NB4 (cell line): Measurements from ENCODE around the gene TPD52L1.

Experiments used
- DNase-seq: peaks from one replicate; pipeline ENCODE4 v3.0.0; 2010; ENCODE audit warnings: low read depth
- H3K4me3 ChIP-seq: one replicate; pipeline ENCODE4 v1.5.1; 2011; ENCODE audit warnings: mild to moderate bottlenecking, low read depth, low read length, moderate library complexity
- MYC ChIP-seq: IDR thresholded peaks from 2 replicates; pipeline ENCODE4 v1.6.1; 2011; ENCODE audit warnings: low read depth, low read length
- POLR2A ChIP-seq: IDR thresholded peaks from 2 replicates; pipeline ENCODE4 v1.6.1; 2011; ENCODE audit warnings: mild to moderate bottlenecking; ENCODE audit not compliant: insufficient read length; ENCODE audit errors: extremely low read depth
- TF ChIP-seq, protein P1 (sequence below): IDR thresholded peaks from 2 replicates; pipeline ENCODE4 v1.6.1; 2011; ENCODE audit warnings: low read depth, low read length
- TF ChIP-seq, protein P2 (sequence below): IDR thresholded peaks from one replicate; pipeline ENCODE4 v1.5.1; 2012; ENCODE audit warnings: low read depth, low read length

Gene TPD52L1

DNA sequence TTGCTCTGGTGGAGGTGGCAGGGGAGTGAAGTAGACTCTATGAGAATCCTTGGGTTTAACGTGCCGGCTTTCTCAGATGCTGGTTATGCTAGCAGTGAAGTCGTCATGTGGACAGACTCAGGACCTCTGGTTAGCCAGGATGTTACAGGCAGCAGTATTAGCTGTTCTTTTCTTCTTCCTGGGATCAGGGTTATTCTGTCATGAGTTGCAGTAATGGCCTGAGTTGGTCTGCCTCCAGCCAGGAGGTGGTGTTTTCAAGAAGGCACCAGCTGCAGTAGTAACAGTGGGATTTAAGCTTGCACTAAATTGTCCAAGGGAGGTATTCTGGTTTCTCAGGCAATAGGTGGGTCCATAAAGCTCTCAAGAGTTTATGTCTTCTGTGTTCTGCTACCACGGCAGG lies 91.5 kb downstream of the TPD52L1 start:
- DNase-seq = no peak
- TF ChIP-seq POLR2A (no peak), MYC (no peak)
- TF ChIP-seq, protein P1, sequence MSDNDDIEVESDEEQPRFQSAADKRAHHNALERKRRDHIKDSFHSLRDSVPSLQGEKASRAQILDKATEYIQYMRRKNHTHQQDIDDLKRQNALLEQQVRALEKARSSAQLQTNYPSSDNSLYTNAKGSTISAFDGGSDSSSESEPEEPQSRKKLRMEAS = no peak
- TF ChIP-seq, protein P2, sequence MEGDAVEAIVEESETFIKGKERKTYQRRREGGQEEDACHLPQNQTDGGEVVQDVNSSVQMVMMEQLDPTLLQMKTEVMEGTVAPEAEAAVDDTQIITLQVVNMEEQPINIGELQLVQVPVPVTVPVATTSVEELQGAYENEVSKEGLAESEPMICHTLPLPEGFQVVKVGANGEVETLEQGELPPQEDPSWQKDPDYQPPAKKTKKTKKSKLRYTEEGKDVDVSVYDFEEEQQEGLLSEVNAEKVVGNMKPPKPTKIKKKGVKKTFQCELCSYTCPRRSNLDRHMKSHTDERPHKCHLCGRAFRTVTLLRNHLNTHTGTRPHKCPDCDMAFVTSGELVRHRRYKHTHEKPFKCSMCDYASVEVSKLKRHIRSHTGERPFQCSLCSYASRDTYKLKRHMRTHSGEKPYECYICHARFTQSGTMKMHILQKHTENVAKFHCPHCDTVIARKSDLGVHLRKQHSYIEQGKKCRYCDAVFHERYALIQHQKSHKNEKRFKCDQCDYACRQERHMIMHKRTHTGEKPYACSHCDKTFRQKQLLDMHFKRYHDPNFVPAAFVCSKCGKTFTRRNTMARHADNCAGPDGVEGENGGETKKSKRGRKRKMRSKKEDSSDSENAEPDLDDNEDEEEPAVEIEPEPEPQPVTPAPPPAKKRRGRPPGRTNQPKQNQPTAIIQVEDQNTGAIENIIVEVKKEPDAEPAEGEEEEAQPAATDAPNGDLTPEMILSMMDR = no peak
- H3K4me3 ChIP-seq = no peak overlapping the region

DNA sequence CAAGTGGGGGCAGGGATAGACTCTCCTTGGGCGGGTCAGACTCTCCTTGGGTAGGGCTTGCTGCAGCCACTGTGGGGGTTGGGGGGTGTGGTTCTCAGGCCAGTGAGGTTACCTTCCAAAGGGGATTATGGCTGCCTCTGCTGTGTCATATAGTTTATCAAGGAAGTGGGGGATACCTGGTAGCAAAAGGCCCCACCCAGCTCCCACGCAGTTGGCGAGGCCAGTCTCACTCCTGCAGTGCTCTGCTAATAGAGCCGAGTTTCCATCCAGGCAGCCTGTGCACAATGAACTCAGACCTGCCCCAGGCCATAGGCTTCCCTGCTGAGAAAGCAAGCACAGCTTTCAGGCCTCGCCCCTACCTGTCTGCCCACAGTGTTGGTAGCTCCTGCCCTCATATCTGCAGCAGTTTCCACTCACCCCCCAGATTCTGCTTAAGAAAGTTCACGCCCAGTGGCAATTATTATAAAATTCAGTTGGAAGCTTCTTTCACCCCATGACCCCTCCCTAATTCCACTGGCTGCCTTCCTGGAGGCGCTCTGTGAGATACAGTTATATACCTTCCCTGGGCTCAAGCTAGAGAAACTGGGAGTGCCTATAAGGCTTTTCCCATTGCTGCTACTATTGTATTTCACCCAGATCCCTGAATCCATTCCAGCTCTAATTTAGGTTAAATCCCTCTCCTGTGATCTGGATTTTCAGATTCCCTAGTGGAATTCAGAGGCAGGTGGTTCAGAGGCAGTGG lies 92.1 kb downstream of the TPD52L1 start:
- H3K4me3 ChIP-seq = no peak overlapping the region
- no peak for DNase-seq
- TF ChIP-seq MYC (no peak), POLR2A (no peak)
- TF ChIP-seq, protein P2 = no peak
- TF ChIP-seq, protein P1 = no peak

DNA sequence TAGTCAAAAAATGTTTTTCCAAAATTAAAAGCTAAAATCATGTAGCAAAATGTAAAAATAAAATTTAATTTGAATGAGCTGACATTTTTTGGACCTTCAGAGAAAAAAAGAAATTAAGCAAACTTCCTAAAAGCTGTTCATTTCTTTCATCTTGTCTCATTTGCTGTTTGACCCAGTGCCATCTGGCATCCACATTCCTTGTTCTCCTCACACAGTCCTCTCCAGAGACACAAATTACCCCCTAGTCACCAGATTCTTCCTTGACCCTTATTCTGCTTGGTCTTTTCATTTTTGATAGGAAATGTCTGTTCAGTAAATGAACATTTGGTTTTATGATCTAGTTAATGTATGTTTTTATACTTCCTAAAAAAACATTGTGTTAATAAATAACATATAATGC lies 93.0 kb downstream of the TPD52L1 start:
- DNase-seq = no peak
- TF ChIP-seq, protein P2 = no peak
- TF ChIP-seq, protein P1 = no peak
- TF ChIP-seq MYC = no peak
- TF ChIP-seq POLR2A = no peak
- H3K4me3 ChIP-seq = no peak overlapping the region

DNA sequence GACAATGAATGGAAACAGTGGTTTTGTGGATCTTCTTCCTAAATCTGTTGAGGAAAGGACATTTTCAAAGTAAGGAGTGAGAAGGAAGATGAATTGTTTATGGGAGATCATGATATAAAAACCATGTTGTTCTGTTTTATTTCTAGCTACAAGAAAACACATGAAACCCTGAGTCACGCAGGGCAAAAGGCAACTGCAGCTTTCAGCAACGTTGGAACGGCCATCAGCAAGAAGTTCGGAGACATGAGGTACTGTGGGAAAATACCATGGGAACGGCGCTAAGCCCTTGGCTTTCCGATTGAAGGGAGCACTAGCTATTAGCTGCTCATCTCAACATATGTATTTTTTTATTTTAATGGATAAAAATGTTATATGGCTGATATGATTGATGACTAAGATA lies 94.6 kb downstream of the TPD52L1 start:
- no peak for DNase-seq
- H3K4me3 ChIP-seq = no peak overlapping the region
- TF ChIP-seq MYC (no peak), POLR2A (no peak)
- TF ChIP-seq, protein P2 = no peak
- TF ChIP-seq, protein P1 = no peak

DNA sequence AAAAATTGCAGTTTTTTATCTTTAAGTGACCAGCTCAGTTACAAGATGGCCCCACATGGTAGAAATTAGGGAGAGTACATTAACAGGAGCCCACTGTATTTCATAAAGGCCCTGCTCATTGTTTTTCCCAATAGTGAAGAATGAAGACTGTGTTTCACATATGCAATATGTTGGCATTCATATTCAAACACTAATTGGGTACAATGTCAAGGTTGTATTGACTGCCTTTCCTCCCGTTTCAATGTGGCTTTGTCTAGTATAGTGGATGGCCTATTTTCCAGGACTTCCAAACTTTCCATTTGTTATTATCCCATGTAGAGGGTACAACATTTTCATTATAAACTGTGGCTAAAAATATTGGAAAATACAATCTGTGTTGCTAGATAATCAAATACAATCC lies 96.9 kb downstream of the TPD52L1 start:
- no peak for DNase-seq
- TF ChIP-seq, protein P2 = no peak
- TF ChIP-seq POLR2A (no peak), MYC (no peak)
- TF ChIP-seq, protein P1 = no peak
- H3K4me3 ChIP-seq = no peak overlapping the region
